Activated CD4-positive, CD25-positive, alpha-beta regulatory T cell treated with anti-CD3 and anti-CD28 coated beads, Interleukin-2, amount 50 U/mL, for 16 hours (primary cell): ENCODE results near the gene TMPRSS2.

ENCODE experiments used
- DNase-seq: peaks from one replicate; pipeline ENCODE4 v3.0.0-alpha.2; 2020; ENCODE audit warnings: low read depth, low spot score

Gene TMPRSS2

GRCh38 chr21:41509733-41510132 lies 1.8 kb upstream of the TMPRSS2 start:
- DNase-seq: no peak

DNA sequence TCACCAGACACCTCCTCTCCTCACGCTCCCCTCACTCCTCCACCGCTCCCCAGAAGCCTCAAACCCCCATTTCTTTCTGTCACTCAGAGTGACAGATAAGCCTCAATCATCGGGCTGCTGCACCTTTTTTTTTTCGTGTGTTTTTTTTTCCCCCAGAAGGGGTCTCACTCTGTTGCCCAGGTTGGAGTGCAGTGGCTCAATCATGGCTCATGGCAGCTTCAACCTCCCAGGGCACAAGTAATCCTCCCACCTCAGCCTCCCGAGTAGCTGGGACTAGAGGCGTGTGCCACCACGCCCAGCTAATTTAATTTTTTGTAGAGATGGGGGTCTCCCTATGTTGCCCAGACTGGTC lies 1.2 kb upstream of the TMPRSS2 start:
- no peak for DNase-seq

GRCh38 chr21:41508415-41509144 lies 622 bp upstream of the TMPRSS2 start:
- DNase-seq: no peak

DNA sequence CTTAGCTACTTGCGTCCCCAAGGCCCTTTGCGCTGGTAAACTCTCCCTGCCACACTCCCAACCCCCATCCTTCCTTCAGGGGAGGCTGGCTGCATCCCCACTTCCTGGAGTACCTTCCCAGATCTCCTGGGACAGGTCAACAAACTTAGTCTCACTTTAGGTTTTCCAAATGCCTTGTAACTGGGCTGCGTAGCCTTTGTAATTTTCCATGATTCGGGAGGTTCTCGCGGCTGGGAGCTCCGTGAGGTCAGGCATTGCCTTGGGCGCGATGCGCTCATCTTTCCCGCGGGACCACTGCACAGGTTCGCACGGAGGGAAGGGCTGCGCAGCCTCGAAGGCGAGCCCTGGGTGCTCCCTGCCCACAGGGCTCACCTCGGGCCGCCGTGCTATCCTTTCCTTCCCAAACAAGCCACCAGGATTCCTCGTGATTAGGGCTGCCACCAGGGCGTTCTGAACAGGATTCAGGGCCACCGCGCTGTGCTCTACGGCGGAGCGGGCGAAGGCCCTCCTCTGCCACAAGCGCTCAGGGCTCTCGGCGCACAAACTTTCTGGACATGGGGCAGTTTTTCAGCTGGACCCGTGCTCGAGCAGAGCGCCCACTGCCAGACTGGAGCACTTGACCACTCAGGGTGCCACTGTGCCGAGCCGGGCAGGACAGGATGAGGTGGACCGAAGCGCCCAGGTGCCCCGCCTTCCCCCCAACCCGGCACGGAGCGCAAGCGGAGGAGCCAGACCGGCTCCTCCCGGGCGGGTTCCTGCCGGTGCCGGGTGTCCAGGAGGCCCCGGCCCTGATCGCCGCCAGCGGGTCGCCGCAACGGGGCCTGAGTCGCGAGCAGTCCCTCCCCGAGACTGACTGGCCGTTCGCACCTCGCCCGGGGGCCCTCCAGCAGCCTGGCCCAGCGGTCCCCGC lies 1.1 kb downstream of the TMPRSS2 start:
- no peak for DNase-seq

DNA sequence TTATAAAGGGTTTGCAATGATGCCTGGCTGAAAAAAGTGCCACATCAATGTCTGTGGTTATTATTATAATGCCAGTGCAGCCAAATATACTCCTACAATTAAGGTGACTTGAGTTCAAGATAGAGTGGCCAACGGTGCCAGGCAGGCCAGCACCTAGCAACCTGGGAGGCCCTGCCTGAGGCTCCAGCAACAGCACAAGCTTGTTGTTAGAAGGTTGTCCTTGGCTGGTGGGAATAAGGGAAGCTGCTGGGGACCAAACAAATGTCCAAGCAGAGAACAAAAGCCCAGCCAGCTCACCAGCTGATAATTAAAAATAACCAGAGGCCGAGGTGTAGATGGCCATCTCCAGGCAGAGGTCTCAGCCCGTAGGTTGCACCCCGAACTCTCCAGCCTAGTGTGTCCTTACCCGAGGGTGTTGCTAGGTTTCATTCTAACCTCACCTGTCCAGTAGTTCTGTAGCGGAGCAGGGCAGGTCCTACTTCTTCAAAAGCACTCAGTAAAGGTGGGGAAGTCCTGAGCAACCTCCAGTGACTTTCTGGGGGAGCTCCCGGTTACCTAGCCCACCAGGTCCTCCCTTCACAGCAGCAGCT lies 1.9 kb downstream of the TMPRSS2 start:
- no peak for DNase-seq

DNA sequence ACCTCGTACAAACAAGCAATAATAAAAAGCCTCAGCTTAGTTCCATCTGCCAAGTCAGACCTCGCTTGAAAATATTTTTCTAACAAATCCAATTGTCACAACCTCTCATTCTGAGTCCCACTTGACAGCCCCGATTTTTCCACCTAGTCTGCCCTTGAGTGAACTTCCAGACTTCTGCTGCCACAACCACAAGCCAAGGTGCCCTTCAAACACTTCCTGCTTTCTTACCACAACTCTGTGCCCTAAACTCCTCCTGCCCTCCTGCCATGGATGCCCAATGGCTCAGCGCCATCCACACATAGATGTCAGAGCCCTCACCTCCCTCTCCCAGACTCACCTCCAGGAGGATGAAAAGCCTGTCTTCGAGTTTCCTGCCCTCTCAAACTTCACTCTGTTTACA lies 3.9 kb downstream of the TMPRSS2 start:
- DNase-seq: no peak

DNA sequence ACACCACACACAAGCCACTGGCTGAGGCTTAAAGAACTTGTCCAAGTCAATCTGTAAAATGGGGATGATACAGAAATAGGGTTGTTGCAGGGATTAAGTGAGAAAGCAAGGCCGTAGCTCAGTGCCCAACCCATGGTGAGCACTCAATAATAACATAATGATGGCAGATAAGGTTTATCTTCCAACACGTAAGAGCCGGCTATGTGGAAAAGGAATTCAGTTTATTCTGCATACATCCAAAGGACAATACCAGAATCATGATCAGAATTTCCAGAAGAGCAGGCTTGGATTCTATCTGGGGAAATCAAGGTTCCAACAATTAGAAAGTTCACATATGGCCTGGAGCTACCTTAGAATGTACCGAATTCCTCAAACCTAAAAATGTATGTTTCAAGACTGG lies 4.6 kb downstream of the TMPRSS2 start:
- DNase-seq: no peak

DNA sequence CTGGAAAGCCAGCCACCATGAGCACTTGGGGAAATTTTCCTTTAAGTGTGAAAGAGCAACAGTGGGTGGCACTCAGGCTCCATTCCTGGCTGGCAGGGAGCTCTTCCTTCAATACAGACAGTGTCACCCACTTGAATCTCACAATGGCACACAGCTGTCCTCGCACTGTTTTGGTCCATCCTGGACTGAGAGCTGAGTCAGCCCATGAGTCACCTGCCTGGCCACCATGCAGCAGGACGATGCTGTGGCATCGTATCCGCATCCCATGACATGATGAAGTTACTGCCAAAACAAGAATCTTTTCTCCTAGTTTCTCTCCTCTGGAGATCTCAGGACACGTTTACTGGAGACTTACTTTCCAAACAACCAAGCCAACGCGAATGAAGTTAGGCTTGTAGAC lies 6.0 kb downstream of the TMPRSS2 start:
- no peak for DNase-seq

DNA sequence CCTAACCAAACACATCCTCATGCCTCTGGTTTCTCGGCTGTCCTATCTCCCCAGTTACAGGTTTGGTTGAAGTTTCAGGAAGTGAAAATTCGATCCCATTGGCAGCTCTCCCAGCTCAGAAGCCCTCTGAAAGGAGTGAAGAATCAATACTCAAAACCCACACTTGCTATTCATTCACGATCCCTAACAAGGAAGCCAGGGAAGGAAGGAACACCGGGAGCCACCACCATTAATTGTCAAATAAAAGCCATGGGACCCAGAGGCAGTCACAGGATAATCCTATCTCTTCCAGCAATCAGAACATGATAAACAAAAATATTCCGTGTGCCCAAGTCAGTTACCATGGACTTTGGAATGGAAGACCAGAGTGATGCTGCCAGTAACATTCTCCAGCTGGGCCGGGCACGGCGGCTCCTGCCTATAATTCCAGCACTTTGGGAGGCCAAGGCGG lies 7.0 kb downstream of the TMPRSS2 start:
- DNase-seq: no peak

GRCh38 chr21:41500363-41500762 lies 7.6 kb downstream of the TMPRSS2 start:
- DNase-seq: no peak

- no peak for DNase-seq
Observed at GRCh38 chr21:41499920-41500319, 8.0 kb downstream of the TMPRSS2 start.

DNA sequence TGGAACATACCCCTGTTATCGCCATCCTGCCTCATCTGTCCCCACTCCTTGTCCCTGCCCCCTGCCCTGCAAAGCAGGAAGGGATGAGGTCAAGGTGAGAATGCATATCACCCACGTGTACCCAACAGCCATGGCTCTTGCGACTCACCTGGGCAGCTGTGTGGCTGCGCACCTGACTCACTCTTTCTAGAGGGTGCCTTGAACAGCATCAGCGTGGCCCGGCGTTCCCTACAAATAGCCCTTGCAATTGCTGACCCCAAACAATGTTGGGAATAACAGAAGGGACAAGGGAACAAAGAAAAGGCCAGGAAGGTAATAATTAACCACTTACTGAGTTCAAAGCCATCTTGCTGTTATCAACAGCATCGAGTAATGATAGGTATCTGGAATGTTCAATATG lies 10.2 kb downstream of the TMPRSS2 start:
- DNase-seq: no peak

DNA sequence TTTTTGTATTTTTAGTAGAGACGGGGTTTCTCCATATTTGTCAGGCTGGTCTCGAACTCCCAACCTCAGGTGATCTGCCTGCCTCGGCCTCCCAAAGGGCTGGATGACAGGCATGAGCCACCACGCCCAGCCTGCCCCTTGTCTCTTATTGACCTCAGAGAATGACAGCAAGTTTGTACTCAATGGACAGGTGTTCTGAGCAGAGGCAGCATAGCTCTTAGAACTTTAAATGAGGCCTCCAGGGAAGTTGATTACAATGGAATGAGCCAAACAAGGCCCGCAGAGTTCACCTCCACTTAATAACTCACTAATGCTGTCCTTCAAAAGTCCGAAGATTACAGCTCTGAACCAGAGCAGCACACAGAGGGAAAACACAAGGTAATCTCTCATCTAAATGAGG lies 10.9 kb downstream of the TMPRSS2 start:
- DNase-seq: no peak

- DNase-seq: no peak
Observed at GRCh38 chr21:41494242-41494641, 13.7 kb downstream of the TMPRSS2 start.

- no peak for DNase-seq
Observed at GRCh38 chr21:41491412-41491811, 16.5 kb downstream of the TMPRSS2 start.

DNA sequence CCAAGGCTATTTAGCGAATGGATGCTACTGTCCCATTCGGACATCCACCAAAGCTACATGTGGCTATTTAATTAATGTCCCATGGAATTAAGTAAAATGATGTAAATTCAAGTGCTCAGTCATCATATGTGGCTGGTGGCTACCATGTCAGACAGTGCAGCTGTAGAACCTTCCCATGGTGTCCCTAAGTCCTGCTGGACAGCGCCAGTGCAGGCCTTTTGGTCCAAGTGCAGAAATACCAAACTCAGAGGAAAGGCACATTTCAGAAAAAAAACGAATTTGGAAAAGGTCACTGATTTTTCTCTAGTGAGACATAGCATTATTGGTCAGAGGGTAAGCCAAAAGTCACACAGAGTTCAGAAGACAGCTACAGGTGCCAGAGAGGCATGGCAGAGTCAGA lies 17.6 kb downstream of the TMPRSS2 start:
- no peak for DNase-seq

GRCh38 chr21:41489329-41489728 lies 18.6 kb downstream of the TMPRSS2 start:
- no peak for DNase-seq

DNA sequence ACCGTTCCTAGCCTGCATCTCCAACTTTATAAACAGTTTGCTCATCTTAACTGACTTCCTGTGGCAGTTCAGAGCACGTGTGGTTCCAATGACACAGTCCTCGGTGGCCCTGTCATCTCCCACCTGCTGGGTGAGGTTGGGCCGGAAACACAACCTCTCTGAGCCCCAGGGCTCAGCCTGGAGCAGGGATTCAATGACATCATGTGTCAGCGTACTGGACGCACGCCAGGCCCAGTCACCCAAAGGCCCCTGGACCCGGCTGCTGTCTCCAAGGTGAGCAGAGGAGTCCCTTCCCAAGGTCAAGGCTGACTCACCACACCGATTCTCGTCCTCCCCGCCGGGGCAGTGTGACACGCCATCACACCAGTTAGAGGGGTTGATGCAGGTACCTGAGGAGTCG lies 19.9 kb downstream of the TMPRSS2 start:
- no peak for DNase-seq

GRCh38 chr21:41487082-41487481 lies 20.9 kb downstream of the TMPRSS2 start:
- no peak for DNase-seq

GRCh38 chr21:41483973-41484372 lies 24.0 kb downstream of the TMPRSS2 start:
- no peak for DNase-seq

- DNase-seq: no peak
Observed at GRCh38 chr21:41483415-41483814, 24.5 kb downstream of the TMPRSS2 start.

DNA sequence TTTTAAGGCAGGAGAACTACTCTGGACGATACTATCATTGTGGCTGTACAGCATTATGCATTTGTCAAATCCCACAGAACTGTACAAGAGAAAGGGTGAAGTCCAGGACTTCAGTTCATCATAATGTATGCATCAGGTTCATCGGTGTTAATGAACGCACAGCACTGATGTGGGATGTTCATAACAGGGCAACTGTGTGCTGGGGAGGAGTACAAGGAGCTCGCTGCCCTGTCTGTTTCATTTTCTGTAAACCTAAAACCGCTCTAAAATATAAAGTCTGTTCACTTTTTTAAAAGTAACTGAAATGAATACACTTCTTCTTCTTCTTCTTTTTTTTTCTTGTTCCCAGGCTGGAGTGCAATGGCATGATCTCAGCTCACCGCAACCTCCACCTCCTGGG lies 25.0 kb downstream of the TMPRSS2 start:
- no peak for DNase-seq

GRCh38 chr21:41482301-41482700 lies 25.7 kb downstream of the TMPRSS2 start:
- no peak for DNase-seq
